GM12875 (cell line): ENCODE results near the gene TRH.

Experiments
- H3K4me3 ChIP-seq: one replicate; pipeline ENCODE4 v1.5.1; 2011; ENCODE audit warnings: low read depth, low read length, control low read depth
- TF ChIP-seq, protein P1 (sequence below): IDR thresholded peaks from 2 replicates; pipeline ENCODE4 v1.5.1; 2011; ENCODE audit warnings: low read depth, mild to moderate bottlenecking, control low read depth, inconsistent platforms, low read length, moderate library complexity, borderline replicate concordance; ENCODE audit not compliant: insufficient read depth

Gene TRH, protein sequence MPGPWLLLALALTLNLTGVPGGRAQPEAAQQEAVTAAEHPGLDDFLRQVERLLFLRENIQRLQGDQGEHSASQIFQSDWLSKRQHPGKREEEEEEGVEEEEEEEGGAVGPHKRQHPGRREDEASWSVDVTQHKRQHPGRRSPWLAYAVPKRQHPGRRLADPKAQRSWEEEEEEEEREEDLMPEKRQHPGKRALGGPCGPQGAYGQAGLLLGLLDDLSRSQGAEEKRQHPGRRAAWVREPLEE

DNA sequence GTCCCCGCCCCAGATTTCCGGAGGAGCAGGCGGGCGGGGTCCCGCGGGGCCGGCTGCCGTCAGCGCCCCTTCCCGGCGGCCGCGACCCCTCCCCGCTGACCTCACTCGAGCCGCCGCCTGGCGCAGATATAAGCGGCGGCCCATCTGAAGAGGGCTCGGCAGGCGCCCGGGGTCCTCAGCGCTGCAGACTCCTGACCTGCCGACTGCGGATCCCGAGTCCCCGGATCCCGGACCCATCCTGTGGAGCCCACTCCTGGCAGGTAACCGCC, at the start of gene TRH:
TRH (plus strand) TSS at position 157 of the 269 bp plus-strand sequence. CDS start 1,097 bp downstream, outside the sequence.
- no peak within 1 kb of the TSS for H3K4me3 ChIP-seq
- TF ChIP-seq, protein P1, sequence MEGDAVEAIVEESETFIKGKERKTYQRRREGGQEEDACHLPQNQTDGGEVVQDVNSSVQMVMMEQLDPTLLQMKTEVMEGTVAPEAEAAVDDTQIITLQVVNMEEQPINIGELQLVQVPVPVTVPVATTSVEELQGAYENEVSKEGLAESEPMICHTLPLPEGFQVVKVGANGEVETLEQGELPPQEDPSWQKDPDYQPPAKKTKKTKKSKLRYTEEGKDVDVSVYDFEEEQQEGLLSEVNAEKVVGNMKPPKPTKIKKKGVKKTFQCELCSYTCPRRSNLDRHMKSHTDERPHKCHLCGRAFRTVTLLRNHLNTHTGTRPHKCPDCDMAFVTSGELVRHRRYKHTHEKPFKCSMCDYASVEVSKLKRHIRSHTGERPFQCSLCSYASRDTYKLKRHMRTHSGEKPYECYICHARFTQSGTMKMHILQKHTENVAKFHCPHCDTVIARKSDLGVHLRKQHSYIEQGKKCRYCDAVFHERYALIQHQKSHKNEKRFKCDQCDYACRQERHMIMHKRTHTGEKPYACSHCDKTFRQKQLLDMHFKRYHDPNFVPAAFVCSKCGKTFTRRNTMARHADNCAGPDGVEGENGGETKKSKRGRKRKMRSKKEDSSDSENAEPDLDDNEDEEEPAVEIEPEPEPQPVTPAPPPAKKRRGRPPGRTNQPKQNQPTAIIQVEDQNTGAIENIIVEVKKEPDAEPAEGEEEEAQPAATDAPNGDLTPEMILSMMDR: no peak

DNA sequence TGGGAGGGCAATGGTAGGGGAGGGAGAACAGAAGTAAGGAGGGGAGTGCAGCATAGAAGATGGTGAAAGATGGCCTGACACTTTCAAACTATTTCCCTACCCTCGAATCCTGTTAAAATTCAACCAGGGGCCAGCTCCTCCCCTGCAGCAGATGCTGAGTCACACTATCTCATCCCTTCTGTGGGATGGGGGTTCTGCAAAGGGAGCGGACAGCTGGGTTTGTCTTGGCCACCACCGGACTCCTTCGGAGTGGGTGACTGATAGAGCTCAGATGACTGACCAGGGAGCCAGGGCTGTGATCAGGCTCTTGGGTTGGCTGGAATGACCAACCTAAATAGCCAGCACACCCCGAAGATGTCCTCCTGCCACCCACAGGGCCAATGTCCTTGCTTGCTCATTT, 47.4 kb upstream of the TRH start:
- TF ChIP-seq, protein P1: no peak
- H3K4me3 ChIP-seq: no peak overlapping the region

- no peak overlapping the region for H3K4me3 ChIP-seq
- TF ChIP-seq, protein P1: no peak
These were observed 45.1 kb upstream of the TRH start for GRCh38 chr3:129929383-129929782.

- TF ChIP-seq, protein P1: no peak
- H3K4me3 ChIP-seq: no peak overlapping the region
These were observed 41.0 kb upstream of the TRH start for GRCh38 chr3:129933471-129933870.

- no peak overlapping the region for H3K4me3 ChIP-seq
- TF ChIP-seq, protein P1: peak; percentile 76
These were observed 40.0 kb upstream of the TRH start for GRCh38 chr3:129934234-129935123.

- H3K4me3 ChIP-seq: no peak overlapping the region
- TF ChIP-seq, protein P1: no peak
These were observed 37.8 kb upstream of the TRH start for GRCh38 chr3:129936757-129937156.

DNA sequence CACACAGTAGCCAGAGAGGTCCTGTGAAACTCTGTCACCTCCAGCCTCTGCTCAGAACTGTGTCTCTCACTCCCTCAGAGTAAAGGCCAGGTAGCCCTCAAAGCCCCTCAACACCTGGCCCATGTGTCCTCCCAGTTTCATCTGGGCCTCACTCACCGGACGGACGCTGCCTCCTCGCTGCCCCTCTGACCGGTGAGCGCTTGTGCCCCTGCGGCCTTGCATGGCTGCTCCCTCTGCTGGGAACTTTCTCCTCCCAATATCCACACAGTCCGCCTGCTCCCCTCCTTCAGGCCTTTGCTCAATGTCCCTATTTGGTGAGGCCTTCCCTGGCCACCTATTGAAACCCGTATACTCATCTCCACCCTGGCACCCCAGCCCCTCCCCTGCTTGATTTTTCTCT, 36.8 kb upstream of the TRH start:
- TF ChIP-seq, protein P1: no peak
- H3K4me3 ChIP-seq: no peak overlapping the region
